ENCODE results near the gene C2CD4A. TPM values are rescaled to one million over a fixed set of nuclear protein-coding genes. Genes with fewer than 3 reads are reported as not detected.

C2CD4A gene
- total RNA-seq: under 1 TPM in 1 of 4 donors, not detected in 3; 0.33 TPM

- Histone ChIP-seq H3K4me1 (peaks cover 13 to 30% (median 26%) of the 10 kb centered on the region in 4 donors), H3K36me3 (no peaks in the 10 kb centered on the region), H3K9me3 (no peaks in the 10 kb centered on the region), H3K4me3 (peak within 1 kb of the TSS; percentile 56 to 67 (median 60)), H3K27me3 (peaks cover 0 to 42% (median 11%) of the 10 kb centered on the region in 4 donors), H3K27ac (replicated peaks in 1 of 4) (peak within 1 kb of the TSS in 2 of 4 donors; percentile 21 to 43)
- DNase-seq (ENCODE audit: extremely low spot score): no peak
- no peak for TF ChIP-seq EP300 (IDR thresholded peaks at IDR 0.05)
- no peak for TF ChIP-seq POLR2A (IDR thresholded peaks at IDR 0.05; ENCODE audit: low read depth)
- TF ChIP-seq CTCF (IDR thresholded peaks at IDR 0.05): peak in 1 of 3 experiments; percentile 18
- no peak for TF ChIP-seq POLR2AphosphoS5 (IDR thresholded peaks at IDR 0.05)
- intact Hi-C loops (cut with DNase I): no loop called here
- 11% methylated on average over 26 of the region's 33 CpGs for WGBS
Observed at GRCh38 chr15:62066663-62067447, at the start of gene C2CD4A. TSS of gene C2CD4A (plus strand) at chr15:62066977. CDS start at chr15:62067614, 637 bp downstream.

DNA sequence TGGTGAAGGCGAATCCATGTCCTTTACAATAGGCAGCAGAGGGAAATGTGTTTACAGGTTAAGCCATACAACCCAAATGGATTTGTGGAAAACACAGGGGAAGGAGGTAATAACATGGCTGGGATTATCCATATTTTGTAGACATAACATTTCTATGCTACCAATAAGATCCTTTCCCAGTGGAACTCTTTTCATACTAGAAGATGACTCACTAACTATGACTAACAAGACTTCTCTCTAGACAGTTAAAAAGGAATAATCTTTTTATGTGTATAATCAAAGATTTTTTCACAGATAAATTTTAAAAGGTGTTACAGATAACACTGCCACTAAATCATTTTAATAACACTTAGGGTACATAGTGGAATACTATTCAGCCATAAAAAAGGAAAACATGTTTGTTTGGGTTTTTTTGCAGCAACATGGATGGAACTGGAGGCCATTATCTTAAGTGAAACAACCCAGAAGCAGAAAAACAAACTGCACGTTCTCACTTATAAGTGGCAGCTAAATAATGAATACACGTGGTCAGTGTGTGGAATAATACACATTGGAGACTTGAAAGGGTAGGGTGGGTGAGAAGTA, 46.1 kb upstream of the C2CD4A start:
- Histone ChIP-seq H3K4me1 (no peaks in the 10 kb centered on the region), H3K9me3 (no peaks in the 10 kb centered on the region), H3K36me3 (peaks cover 0 to 42% (median 23%) of the 10 kb centered on the region in 4 donors), H3K27me3 (no peaks in the 10 kb centered on the region), H3K27ac (replicated peaks in 1 of 4) (no peak overlapping the region), H3K4me3 (no peak overlapping the region)
- intact Hi-C loops (cut with DNase I): no loop called here
- no peak for DNase-seq (ENCODE audit: extremely low spot score)
- 94% methylated on average over 3 of the region's 3 CpGs for WGBS
- TF ChIP-seq POLR2AphosphoS5 (IDR thresholded peaks at IDR 0.05): no peak
- TF ChIP-seq CTCF (IDR thresholded peaks at IDR 0.05): no peak
- TF ChIP-seq EP300 (IDR thresholded peaks at IDR 0.05): no peak
- TF ChIP-seq POLR2A (IDR thresholded peaks at IDR 0.05; ENCODE audit: low read depth): no peak

DNA sequence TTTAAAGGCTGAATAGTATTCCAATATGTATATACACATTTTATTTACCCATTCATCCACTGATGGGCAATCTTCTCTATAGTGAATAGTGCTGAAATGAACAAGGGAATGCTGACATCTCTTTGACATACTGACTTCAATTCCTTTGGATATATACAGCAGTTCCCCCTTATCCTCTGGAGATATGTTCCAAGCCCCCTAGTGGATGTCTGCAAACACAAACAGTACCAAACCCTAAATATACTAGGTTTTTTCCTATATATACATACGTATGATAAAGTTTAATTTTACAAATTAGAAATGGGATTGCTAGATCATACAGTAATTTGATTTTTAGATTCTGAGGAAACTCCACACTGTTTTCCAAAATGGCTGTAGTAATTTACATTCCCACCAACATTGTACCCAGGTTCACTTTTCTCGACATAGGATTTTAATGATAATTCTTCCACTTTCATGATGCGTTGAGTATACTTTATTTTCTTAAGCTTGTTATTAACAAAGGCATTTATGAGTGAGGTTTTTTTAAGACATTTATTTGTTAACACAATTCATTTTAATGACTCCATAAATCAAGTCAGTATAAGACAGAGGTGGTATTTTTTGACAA, 44.7 kb upstream of the C2CD4A start:
- DNase-seq (ENCODE audit: extremely low spot score): no peak
- H3K4me3 ChIP-seq: no peak overlapping the region
- no peak overlapping the region for H3K27ac ChIP-seq (replicated peaks in 1 of 4)
- peaks cover 0 to 42% (median 23%) of the 10 kb centered on the region in 4 donors for H3K36me3 ChIP-seq
- WGBS: 98% methylated on average over 3 of the region's 3 CpGs
- H3K9me3 ChIP-seq: no peaks in the 10 kb centered on the region
- H3K4me1 ChIP-seq: no peaks in the 10 kb centered on the region
- intact Hi-C loops (cut with DNase I): no loop called here
- H3K27me3 ChIP-seq: no peaks in the 10 kb centered on the region
- TF ChIP-seq POLR2A (IDR thresholded peaks at IDR 0.05; ENCODE audit: low read depth) (no peak), EP300 (IDR thresholded peaks at IDR 0.05) (no peak), POLR2AphosphoS5 (IDR thresholded peaks at IDR 0.05) (no peak), CTCF (IDR thresholded peaks at IDR 0.05) (no peak)

DNA sequence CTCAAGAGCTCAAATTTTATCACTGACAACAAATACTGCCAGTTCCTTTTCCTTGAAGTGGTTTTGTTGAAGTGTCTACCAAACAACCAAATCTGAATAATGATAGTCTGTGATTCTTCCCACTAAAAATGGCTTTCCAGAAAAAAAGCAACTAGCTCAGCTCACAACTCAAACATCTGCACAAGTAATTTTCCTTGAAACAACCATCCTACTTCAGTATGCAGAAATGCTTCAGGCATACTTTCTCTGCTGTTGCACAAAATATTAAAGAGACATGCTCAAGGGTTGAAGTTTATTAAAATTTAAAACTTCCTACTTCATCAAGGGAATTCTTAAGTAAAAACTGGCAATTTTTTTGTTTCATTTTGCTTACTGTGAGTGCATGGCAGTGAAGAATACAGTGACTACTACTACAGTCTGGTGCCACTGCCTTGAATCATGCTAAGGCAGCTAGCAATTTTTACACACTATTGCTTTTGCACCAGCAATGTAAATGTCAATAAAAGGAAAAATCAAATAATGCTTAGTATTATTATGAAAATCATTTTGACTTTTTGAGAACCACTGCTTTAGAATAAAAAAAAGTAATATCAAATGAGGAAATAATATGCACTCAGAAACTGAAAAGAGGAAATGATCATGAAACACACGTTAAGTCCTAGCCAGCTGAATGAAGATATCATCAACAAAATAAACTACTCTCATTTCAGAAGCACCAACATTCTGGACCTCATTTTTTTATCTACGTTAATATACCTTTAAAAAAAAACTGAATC, 40.1 kb upstream of the C2CD4A start:
- H3K27me3 ChIP-seq: no peaks in the 10 kb centered on the region
- H3K27ac ChIP-seq (replicated peaks in 1 of 4): no peak overlapping the region
- no peak overlapping the region for H3K4me3 ChIP-seq
- H3K36me3 ChIP-seq: peaks cover 0 to 36% (median 15%) of the 10 kb centered on the region in 4 donors
- 82% methylated on average over 2 of the region's 2 CpGs for WGBS
- H3K4me1 ChIP-seq: no peaks in the 10 kb centered on the region
- no peak for DNase-seq (ENCODE audit: extremely low spot score)
- TF ChIP-seq POLR2AphosphoS5 (IDR thresholded peaks at IDR 0.05): no peak
- TF ChIP-seq POLR2A (IDR thresholded peaks at IDR 0.05; ENCODE audit: low read depth): no peak
- no peak for TF ChIP-seq CTCF (IDR thresholded peaks at IDR 0.05)
- no peak for TF ChIP-seq EP300 (IDR thresholded peaks at IDR 0.05)
- intact Hi-C loops (cut with DNase I): no loop called here
- H3K9me3 ChIP-seq: no peaks in the 10 kb centered on the region
